Pulmonary artery endothelial cell (primary cell): ENCODE measurements around the gene COL9A3. TPM values are rescaled to one million over a fixed set of nuclear protein-coding genes. Genes with fewer than 3 reads are reported as not detected.

ENCODE experiments used
- total RNA-seq: library from RNA; depleted of rRNA; stranded (reverse); fragments of >200 nt; gene quantifications from 2 replicates; pipeline ENCODE4 v1.2.3, GENCODE V29; 2014

The COL9A3 gene
- total RNA-seq, 1 donor from 2014 or later, result 0.20 TPM

Other genes starting within 250 kb of the COL9A3 start
- 3.6 and 10.4 TPM in 2 replicates for gene SLCO4A1, start 174.5 kb upstream of the COL9A3 start, total RNA-seq
- gene NTSR1, start 108.2 kb upstream of the COL9A3 start, total RNA-seq, result 1.8 and 2.2 TPM in 2 replicates
- gene MRGBP, start 20.6 kb upstream of the COL9A3 start, total RNA-seq, result 28.9 and 29.8 TPM in 2 replicates
- 39.5 and 40.9 TPM in 2 replicates for gene OGFR, start 12.2 kb upstream of the COL9A3 start, total RNA-seq
- gene TCFL5, start 44.8 kb downstream of the COL9A3 start, total RNA-seq, result 10.6 and 15.6 TPM in 2 replicates
- gene DIDO1, start 109.5 kb downstream of the COL9A3 start, total RNA-seq, result 33.2 and 41.4 TPM in 2 replicates
- 43.8 and 52.9 TPM in 2 replicates for gene GID8, start 121.1 kb downstream of the COL9A3 start, total RNA-seq
- gene SLC17A9, start 135.7 kb downstream of the COL9A3 start, total RNA-seq, result 9.4 and 15.4 TPM in 2 replicates
- gene BHLHE23, start 189.9 kb downstream of the COL9A3 start, total RNA-seq, result not detected in 2 replicates